Measurements from ENCODE around the gene ULK1. TPM values are rescaled to one million over a fixed set of nuclear protein-coding genes. Genes with fewer than 3 reads are reported as not detected.

The ULK1 gene

Small RNA genes lying within 50 kb of the gene (small RNA-seq; reads per million reads assigned to genes)
- gene AC131009.3 (ENCODE audit: insufficient read depth) = not detected
